ENCODE data around the gene CYP4F11. TPM values are rescaled to one million over a fixed set of nuclear protein-coding genes. Genes with fewer than 3 reads are reported as not detected.
"Not testable (repeated sequence)": the region's sequence is repeated elsewhere in the genome, so short reads cannot be mapped to it uniquely, and the experiment has no call there.

The CYP4F11 gene
- polyA plus RNA-seq, 1 donor from 2014 or later = not detected

DNA sequence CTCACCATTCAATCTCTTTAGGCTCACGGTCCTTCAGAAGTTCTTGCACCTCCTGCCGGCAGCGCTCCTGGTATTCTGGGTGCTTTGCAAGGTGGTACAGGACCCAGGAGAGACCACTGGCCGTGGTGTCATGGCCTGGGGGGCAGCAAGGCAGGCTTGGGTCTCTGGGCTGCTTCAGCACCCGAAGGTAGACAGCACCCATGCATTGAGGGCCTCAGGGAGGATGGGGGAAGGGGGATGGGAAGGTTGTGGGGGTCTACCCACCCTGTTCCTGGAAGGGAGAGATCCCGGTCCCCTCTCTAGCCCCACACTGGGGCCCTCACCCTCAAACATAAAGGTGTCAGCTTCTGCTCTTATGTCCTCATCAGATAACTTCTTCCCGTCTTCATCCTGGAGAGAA, 48.4 kb downstream of the CYP4F11 start:
- no peaks in the 10 kb centered on the region for H4K20me1 ChIP-seq (ENCODE audit: insufficient read depth)
- no peak overlapping the region for H3K9ac ChIP-seq (ENCODE audit: low read length)
- no peaks in the 10 kb centered on the region for H3K27me3 ChIP-seq (ENCODE audit: insufficient read depth, low read depth, low read length)
- H3F3A ChIP-seq (ENCODE audit: insufficient read depth, low read length, poor library complexity, severe bottlenecking) = no peaks in the 10 kb centered on the region
- H3K9me3 ChIP-seq (ENCODE audit: low read length) = no peaks in the 10 kb centered on the region
- H3K36me3 ChIP-seq (ENCODE audit: insufficient read depth, low read length) = no peaks in the 10 kb centered on the region
- TF ChIP-seq, protein P1, sequence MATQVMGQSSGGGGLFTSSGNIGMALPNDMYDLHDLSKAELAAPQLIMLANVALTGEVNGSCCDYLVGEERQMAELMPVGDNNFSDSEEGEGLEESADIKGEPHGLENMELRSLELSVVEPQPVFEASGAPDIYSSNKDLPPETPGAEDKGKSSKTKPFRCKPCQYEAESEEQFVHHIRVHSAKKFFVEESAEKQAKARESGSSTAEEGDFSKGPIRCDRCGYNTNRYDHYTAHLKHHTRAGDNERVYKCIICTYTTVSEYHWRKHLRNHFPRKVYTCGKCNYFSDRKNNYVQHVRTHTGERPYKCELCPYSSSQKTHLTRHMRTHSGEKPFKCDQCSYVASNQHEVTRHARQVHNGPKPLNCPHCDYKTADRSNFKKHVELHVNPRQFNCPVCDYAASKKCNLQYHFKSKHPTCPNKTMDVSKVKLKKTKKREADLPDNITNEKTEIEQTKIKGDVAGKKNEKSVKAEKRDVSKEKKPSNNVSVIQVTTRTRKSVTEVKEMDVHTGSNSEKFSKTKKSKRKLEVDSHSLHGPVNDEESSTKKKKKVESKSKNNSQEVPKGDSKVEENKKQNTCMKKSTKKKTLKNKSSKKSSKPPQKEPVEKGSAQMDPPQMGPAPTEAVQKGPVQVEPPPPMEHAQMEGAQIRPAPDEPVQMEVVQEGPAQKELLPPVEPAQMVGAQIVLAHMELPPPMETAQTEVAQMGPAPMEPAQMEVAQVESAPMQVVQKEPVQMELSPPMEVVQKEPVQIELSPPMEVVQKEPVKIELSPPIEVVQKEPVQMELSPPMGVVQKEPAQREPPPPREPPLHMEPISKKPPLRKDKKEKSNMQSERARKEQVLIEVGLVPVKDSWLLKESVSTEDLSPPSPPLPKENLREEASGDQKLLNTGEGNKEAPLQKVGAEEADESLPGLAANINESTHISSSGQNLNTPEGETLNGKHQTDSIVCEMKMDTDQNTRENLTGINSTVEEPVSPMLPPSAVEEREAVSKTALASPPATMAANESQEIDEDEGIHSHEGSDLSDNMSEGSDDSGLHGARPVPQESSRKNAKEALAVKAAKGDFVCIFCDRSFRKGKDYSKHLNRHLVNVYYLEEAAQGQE (IDR thresholded peaks at IDR 0.05; ENCODE audit: borderline replicate concordance) = no peak
- TF ChIP-seq RAD21 (conservative IDR thresholded peaks at IDR 0.05) (no peak), POLR2AphosphoS5 (IDR thresholded peaks at IDR 0.05) (no peak), EZH2 (IDR thresholded peaks at IDR 0.05; ENCODE audit: borderline replicate concordance, insufficient read depth, low read length, poor library complexity, severe bottlenecking) (no peak), EP300 (conservative IDR thresholded peaks at IDR 0.05; ENCODE audit: poor library complexity, severe bottlenecking) (no peak), TAF1 (IDR thresholded peaks at IDR 0.05; ENCODE audit: low read depth) (no peak), MXI1 (conservative IDR thresholded peaks at IDR 0.05; ENCODE audit: poor library complexity, severe bottlenecking) (no peak), SMC3 (conservative IDR thresholded peaks at IDR 0.05; ENCODE audit: poor library complexity) (no peak)
- TF ChIP-seq, protein P2, sequence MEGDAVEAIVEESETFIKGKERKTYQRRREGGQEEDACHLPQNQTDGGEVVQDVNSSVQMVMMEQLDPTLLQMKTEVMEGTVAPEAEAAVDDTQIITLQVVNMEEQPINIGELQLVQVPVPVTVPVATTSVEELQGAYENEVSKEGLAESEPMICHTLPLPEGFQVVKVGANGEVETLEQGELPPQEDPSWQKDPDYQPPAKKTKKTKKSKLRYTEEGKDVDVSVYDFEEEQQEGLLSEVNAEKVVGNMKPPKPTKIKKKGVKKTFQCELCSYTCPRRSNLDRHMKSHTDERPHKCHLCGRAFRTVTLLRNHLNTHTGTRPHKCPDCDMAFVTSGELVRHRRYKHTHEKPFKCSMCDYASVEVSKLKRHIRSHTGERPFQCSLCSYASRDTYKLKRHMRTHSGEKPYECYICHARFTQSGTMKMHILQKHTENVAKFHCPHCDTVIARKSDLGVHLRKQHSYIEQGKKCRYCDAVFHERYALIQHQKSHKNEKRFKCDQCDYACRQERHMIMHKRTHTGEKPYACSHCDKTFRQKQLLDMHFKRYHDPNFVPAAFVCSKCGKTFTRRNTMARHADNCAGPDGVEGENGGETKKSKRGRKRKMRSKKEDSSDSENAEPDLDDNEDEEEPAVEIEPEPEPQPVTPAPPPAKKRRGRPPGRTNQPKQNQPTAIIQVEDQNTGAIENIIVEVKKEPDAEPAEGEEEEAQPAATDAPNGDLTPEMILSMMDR (IDR thresholded peaks at IDR 0.05; ENCODE audit: poor library complexity, severe bottlenecking) = no peak
- H3K9me2 ChIP-seq (ENCODE audit: insufficient read depth, low read length) = no peaks in the 10 kb centered on the region
- H3K4me2 ChIP-seq (ENCODE audit: low read length) = no peak overlapping the region
- H3K79me2 ChIP-seq (replicated peaks; ENCODE audit: insufficient read depth, low read length) = no peaks in the 10 kb centered on the region
- no peak overlapping the region for H3K27ac ChIP-seq (ENCODE audit: low read length)
- H2AFZ ChIP-seq (ENCODE audit: low read depth, low read length) = no peak overlapping the region
- no peak overlapping the region for H3K4me3 ChIP-seq (ENCODE audit: low read length)

DNA sequence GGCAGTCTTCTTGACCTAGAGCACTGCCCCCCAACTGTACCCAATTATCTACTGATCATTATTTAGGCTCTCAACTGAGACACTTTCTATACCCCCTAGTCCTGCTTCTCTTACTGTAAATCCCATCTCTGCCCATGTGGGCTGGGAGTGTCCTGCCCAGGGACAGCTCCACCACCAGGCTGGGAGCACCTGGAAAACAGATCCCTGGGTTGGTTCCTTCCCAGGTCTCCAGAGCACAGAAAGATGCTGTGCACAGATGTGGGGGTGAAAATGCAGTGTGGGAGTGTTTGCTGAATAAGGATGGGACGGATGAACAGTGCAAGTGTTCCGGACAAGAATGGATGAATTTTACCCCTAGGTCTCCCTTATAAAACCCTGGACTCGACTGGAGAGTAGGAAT, 49.2 kb downstream of the CYP4F11 start:
- H3K27ac ChIP-seq (ENCODE audit: low read length) = no peak overlapping the region
- H2AFZ ChIP-seq (ENCODE audit: low read depth, low read length) = no peak overlapping the region
- TF ChIP-seq RAD21 (conservative IDR thresholded peaks at IDR 0.05) (no peak), TAF1 (IDR thresholded peaks at IDR 0.05; ENCODE audit: low read depth) (no peak)
- TF ChIP-seq, protein P1 (IDR thresholded peaks at IDR 0.05; ENCODE audit: borderline replicate concordance) = no peak
- TF ChIP-seq, protein P2 (IDR thresholded peaks at IDR 0.05; ENCODE audit: poor library complexity, severe bottlenecking) = no peak
- no peak overlapping the region for H3K9ac ChIP-seq (ENCODE audit: low read length)
- H3K27me3 ChIP-seq (ENCODE audit: insufficient read depth, low read depth, low read length) = no peaks in the 10 kb centered on the region
- no peaks in the 10 kb centered on the region for H3K36me3 ChIP-seq (ENCODE audit: insufficient read depth, low read length)
- H3K4me3 ChIP-seq (ENCODE audit: low read length) = no peak overlapping the region
- no peaks in the 10 kb centered on the region for H3K9me3 ChIP-seq (ENCODE audit: low read length)
- no peaks in the 10 kb centered on the region for H4K20me1 ChIP-seq (ENCODE audit: insufficient read depth)
- H3K4me2 ChIP-seq (ENCODE audit: low read length) = no peak overlapping the region
- no peaks in the 10 kb centered on the region for H3F3A ChIP-seq (ENCODE audit: insufficient read depth, low read length, poor library complexity, severe bottlenecking)
- H3K79me2 ChIP-seq (replicated peaks; ENCODE audit: insufficient read depth, low read length) = no peaks in the 10 kb centered on the region
- no peaks in the 10 kb centered on the region for H3K9me2 ChIP-seq (ENCODE audit: insufficient read depth, low read length)

DNA sequence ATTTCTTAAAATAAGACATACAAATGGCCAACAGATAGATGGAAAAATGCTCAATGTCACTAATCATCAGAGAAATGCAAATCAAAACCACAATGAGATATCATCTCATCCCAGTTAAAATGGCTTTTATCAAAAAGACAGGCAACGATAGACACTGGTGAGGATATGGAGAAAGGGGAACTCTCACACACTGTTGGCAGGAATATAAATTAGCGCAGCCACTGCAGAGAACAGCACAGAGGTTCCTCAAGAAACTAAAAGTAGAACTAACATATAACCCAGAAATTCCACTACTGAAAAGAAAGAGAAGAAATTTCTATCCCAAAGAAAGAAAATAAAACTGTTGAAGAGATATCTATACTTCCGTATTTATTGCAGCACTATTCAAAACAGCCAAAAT, 51.0 kb downstream of the CYP4F11 start:
- not testable (repeated sequence) for H2AFZ ChIP-seq (ENCODE audit: low read depth, low read length); H3K9me2 ChIP-seq (ENCODE audit: insufficient read depth, low read length); H3F3A ChIP-seq (ENCODE audit: insufficient read depth, low read length, poor library complexity, severe bottlenecking); H3K4me2 ChIP-seq (ENCODE audit: low read length); H3K9ac ChIP-seq (ENCODE audit: low read length); H3K4me3 ChIP-seq (ENCODE audit: low read length); H3K27me3 ChIP-seq (ENCODE audit: insufficient read depth, low read depth, low read length); H3K79me2 ChIP-seq (replicated peaks; ENCODE audit: insufficient read depth, low read length); H3K27ac ChIP-seq (ENCODE audit: low read length); H3K36me3 ChIP-seq (ENCODE audit: insufficient read depth, low read length); H4K20me1 ChIP-seq (ENCODE audit: insufficient read depth); H3K9me3 ChIP-seq (ENCODE audit: low read length)

All from neural cell (in vitro differentiated cells).